Activated T-helper 17 cell treated with anti-CD3 and anti-CD28 coated beads, Interleukin-2, amount 50 U/mL, for 72 hours (primary cell): ENCODE results near the gene NAXD. TPM values are rescaled to one million over a fixed set of nuclear protein-coding genes. Genes with fewer than 3 reads are reported as not detected.
"Not testable (repeated sequence)": the region's sequence is repeated elsewhere in the genome, so short reads cannot be mapped to it uniquely, and the experiment has no call there.

ENCODE experiments used
- ATAC-seq: fragments of 150-1000 bp; cut with Tn5 transposase; replicated peaks from 2 replicates; pipeline ENCODE4 v1.10.0; 2021; ENCODE audit warnings: mild to moderate bottlenecking, moderate library complexity
- H3K27ac Mint-ChIP-seq: one replicate; pipeline ENCODE4 v1.8.0; 2022; ENCODE audit warnings: mixed read lengths
- H3K27me3 Mint-ChIP-seq: one replicate; pipeline ENCODE4 v1.8.0; 2022; ENCODE audit warnings: mixed read lengths
- H3K36me3 Mint-ChIP-seq: one replicate; pipeline ENCODE4 v1.8.0; 2022; ENCODE audit warnings: low read depth, mild to moderate bottlenecking, mixed read lengths
- H3K4me1 Mint-ChIP-seq: one replicate; pipeline ENCODE4 v1.8.0; 2022; ENCODE audit warnings: mixed read lengths
- H3K4me3 Mint-ChIP-seq: one replicate; pipeline ENCODE4 v1.8.0; 2022; ENCODE audit warnings: mild to moderate bottlenecking, mixed read lengths
- H3K9me3 Mint-ChIP-seq: one replicate; pipeline ENCODE4 v1.8.0; 2022; ENCODE audit warnings: mixed read lengths
- total RNA-seq, 2 donors: library from RNA; stranded (reverse); gene quantifications; one replicate each; pipeline ENCODE4 v1.2.3, GENCODE V29; 2022

NAXD gene
- total RNA-seq, 2 donors from 2014 or later, result 22.7 to 23.8 TPM

GRCh38 chr13:110665491-110666254 is 50.3 kb downstream of the NAXD start:
- ATAC-seq, result no peak
- H3K27me3 Mint-ChIP-seq, result no peaks in the 10 kb centered on the region
- peaks cover 4% of the 10 kb centered on the region for H3K9me3 Mint-ChIP-seq
- H3K4me3 Mint-ChIP-seq, result no peak overlapping the region
- peaks cover 2% of the 10 kb centered on the region for H3K4me1 Mint-ChIP-seq
- H3K27ac Mint-ChIP-seq, result no peak overlapping the region
- H3K36me3 Mint-ChIP-seq, result peaks cover 86% of the 10 kb centered on the region

- peaks cover 89% of the 10 kb centered on the region for H3K36me3 Mint-ChIP-seq
- peaks cover 6% of the 10 kb centered on the region for H3K4me1 Mint-ChIP-seq
- no peak for ATAC-seq
- no peaks in the 10 kb centered on the region for H3K27me3 Mint-ChIP-seq
- H3K9me3 Mint-ChIP-seq, result peaks cover 2% of the 10 kb centered on the region
- no peak overlapping the region for H3K27ac Mint-ChIP-seq
- no peak overlapping the region for H3K4me3 Mint-ChIP-seq
Observed at GRCh38 chr13:110666255-110666533, 50.8 kb downstream of the NAXD start.

GRCh38 chr13:110669036-110669435 is 53.7 kb downstream of the NAXD start:
- H3K4me1 Mint-ChIP-seq, result peaks cover 6% of the 10 kb centered on the region
- H3K36me3 Mint-ChIP-seq, result peaks cover 89% of the 10 kb centered on the region
- H3K27ac Mint-ChIP-seq, result no peak overlapping the region
- no peak overlapping the region for H3K4me3 Mint-ChIP-seq
- no peaks in the 10 kb centered on the region for H3K9me3 Mint-ChIP-seq
- no peaks in the 10 kb centered on the region for H3K27me3 Mint-ChIP-seq
- ATAC-seq, result no peak

- H3K36me3 Mint-ChIP-seq, result peaks cover 95% of the 10 kb centered on the region
- H3K27me3 Mint-ChIP-seq, H3K27ac Mint-ChIP-seq, H3K4me3 Mint-ChIP-seq, H3K9me3 Mint-ChIP-seq, H3K4me1 Mint-ChIP-seq, ATAC-seq: not testable (repeated sequence)
Observed at GRCh38 chr13:110669814-110670213, 54.5 kb downstream of the NAXD start.

- Mint-ChIP-seq H3K27ac (peak overlapping the region; percentile 81), H3K27me3 (no peaks in the 10 kb centered on the region), H3K4me1 (peaks cover 11% of the 10 kb centered on the region), H3K4me3 (peak overlapping the region; percentile 29), H3K9me3 (no peaks in the 10 kb centered on the region), H3K36me3 (peaks cover 93% of the 10 kb centered on the region)
- ATAC-seq, result peak; percentile 81
Observed at GRCh38 chr13:110676595-110677587, 61.5 kb downstream of the NAXD start.

- H3K36me3 Mint-ChIP-seq, result peaks cover 93% of the 10 kb centered on the region
- H3K27me3 Mint-ChIP-seq, result no peaks in the 10 kb centered on the region
- peak overlapping the region; percentile 81 for H3K27ac Mint-ChIP-seq
- H3K4me1 Mint-ChIP-seq, result peaks cover 11% of the 10 kb centered on the region
- ATAC-seq, result peak; percentile 60
- H3K4me3 Mint-ChIP-seq, result peak overlapping the region; percentile 29
- no peaks in the 10 kb centered on the region for H3K9me3 Mint-ChIP-seq
Observed at GRCh38 chr13:110677731-110678545, 62.6 kb downstream of the NAXD start.

GRCh38 chr13:110680852-110681251 is 65.5 kb downstream of the NAXD start:
- Mint-ChIP-seq H3K4me1 (peaks cover 16% of the 10 kb centered on the region), H3K27ac (peak overlapping the region; percentile 39), H3K4me3 (no peak overlapping the region), H3K27me3 (no peaks in the 10 kb centered on the region), H3K36me3 (peaks cover 89% of the 10 kb centered on the region), H3K9me3 (no peaks in the 10 kb centered on the region)
- ATAC-seq, result no peak

- Mint-ChIP-seq H3K27me3 (no peaks in the 10 kb centered on the region), H3K4me1 (peaks cover 5% of the 10 kb centered on the region), H3K27ac (no peak overlapping the region), H3K36me3 (peaks cover 89% of the 10 kb centered on the region), H3K9me3 (no peaks in the 10 kb centered on the region), H3K4me3 (no peak overlapping the region)
- ATAC-seq, result no peak
Observed at GRCh38 chr13:110681868-110682550, 66.7 kb downstream of the NAXD start.

- Mint-ChIP-seq H3K4me3 (no peak overlapping the region), H3K4me1 (peaks cover 5% of the 10 kb centered on the region), H3K27ac (no peak overlapping the region), H3K9me3 (no peaks in the 10 kb centered on the region), H3K36me3 (peaks cover 89% of the 10 kb centered on the region), H3K27me3 (no peaks in the 10 kb centered on the region)
- ATAC-seq, result no peak
Observed at GRCh38 chr13:110682746-110683145, 67.4 kb downstream of the NAXD start.

- Mint-ChIP-seq H3K27ac (no peak overlapping the region), H3K4me3 (no peak overlapping the region)
- no peak for ATAC-seq
Observed at GRCh38 chr13:110683203-110683883, 68.0 kb downstream of the NAXD start.

GRCh38 chr13:110683921-110684320 is 68.6 kb downstream of the NAXD start:
- no peak for ATAC-seq
- Mint-ChIP-seq H3K4me3 (no peak overlapping the region), H3K4me1 (peaks cover 5% of the 10 kb centered on the region), H3K27me3 (no peaks in the 10 kb centered on the region), H3K36me3 (peaks cover 89% of the 10 kb centered on the region), H3K9me3 (no peaks in the 10 kb centered on the region), H3K27ac (no peak overlapping the region)

More at GRCh38 chr13:110683203-110683883, 68.0 kb downstream of the NAXD start:
- Mint-ChIP-seq H3K36me3 (peaks cover 89% of the 10 kb centered on the region), H3K9me3 (no peaks in the 10 kb centered on the region), H3K27me3 (no peaks in the 10 kb centered on the region), H3K4me1 (peaks cover 5% of the 10 kb centered on the region)

- ATAC-seq, result no peak
- Mint-ChIP-seq H3K27ac (no peak overlapping the region), H3K9me3 (no peaks in the 10 kb centered on the region), H3K4me3 (no peak overlapping the region), H3K4me1 (peaks cover 5% of the 10 kb centered on the region), H3K36me3 (peaks cover 88% of the 10 kb centered on the region), H3K27me3 (no peaks in the 10 kb centered on the region)
Observed at GRCh38 chr13:110684388-110685056, 69.2 kb downstream of the NAXD start.
